GM21360 (cell line): ENCODE results near the gene ANKRD42.
A peak's percentile ranks its signal among the peaks of the same experiment; 100 is the strongest.

Experiments
- ATAC-seq: cut with Tn5 transposase; IDR thresholded peaks from one replicate; pipeline ENCODE4 v1.9.1; 2021; ENCODE audit warnings: mild to moderate bottlenecking, moderate library complexity; ENCODE audit not compliant: unreplicated experiment

The ANKRD42 gene

DNA sequence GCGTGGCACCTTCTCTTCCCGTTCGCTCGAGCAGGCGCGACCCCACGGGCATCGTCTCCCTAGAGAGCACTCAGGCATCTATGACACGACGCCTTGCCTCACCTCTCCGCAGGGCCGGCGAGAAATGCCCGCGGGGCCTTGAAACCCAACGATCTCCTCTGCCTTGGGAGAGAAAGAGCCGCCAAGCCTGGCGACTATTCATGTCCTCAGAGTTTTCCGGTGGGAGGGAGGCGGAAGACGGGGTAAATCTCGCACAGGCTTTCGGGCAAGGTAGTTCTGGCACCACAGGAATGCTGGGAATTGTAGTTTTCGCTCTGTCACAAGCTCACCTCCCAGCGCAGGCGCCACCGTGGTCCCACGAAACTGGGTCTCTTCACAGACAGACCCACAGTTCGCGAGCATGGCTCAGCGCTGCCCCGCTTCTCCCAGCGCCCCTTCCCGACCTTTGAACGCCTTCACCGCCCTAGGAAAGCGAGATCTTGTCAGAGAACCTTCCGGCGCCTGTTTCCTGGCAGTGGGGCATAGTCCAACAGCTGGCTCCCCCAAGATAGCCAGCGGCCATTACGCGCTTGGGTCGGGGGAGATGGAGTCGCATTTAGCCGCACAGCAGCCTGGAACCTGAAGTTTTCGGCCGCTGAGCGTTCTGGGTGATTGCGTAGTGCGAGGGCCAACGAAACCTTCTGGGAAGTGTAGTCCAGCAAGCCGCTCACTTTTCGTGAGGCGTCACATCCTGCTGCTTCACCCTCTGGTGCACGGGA is 92.4 kb downstream of the ANKRD42 start, which contains the start of gene CCDC90B:
TSS of gene CCDC90B (minus strand) at position 597 of the 758 bp plus-strand sequence. CDS start at position 202, 395 bp downstream.
- peak; percentile 87 for ATAC-seq

DNA sequence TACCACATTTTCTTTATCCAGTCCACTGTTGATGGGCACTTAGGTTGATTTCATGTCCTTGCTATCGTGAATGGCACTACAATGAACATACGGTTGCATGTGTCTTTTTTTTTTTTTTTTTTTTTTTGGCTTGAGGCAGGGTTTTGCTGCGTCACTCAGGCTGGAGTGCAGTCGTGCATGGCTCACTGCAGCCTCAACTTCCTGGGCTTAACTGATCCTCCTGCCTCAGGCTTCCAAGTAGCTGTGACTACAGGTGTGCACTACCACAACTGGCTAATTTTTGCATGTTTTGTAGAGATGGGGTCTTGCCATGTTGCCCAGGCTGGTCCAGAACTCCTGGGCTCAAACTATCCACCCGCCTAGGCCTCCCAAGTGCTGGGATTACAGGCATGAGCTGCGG is 94.1 kb downstream of the ANKRD42 start:
- ATAC-seq: no peak

DNA sequence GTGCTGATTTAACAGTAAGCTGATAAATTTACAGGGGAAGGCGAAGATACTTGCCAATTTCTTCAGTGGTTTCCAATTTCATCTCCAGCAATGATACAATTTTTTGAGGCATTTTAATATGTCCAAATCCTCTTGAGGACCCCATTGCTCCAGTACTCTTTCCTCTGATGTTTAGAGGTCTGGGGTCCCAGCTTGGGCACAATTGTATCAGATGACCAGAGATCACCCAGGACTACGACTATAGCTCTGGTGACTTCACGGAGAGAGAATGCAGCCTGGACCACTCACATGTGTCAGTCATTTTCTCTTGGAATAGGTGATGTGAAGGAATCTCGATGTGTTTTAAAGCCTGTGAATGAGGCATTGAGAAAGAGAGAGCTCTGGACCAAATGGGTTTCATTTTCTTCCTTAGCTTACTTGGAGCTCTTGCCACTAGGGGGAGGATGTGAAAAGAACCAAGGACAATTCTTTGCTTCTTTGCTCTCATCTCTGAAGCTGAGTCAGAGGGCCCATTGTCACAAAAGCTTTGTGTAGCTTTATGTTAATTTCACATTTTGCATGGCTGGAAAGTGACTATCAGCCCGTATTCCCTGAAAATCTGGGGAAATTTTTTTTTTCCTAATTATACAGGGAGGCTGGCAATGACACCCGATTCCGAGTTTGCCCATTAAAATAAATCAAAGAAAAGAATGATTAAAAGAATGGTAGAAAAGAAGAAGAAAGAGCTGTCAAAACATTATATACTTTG is 99.4 kb downstream of the ANKRD42 start:
- peak; percentile 71 for ATAC-seq

DNA sequence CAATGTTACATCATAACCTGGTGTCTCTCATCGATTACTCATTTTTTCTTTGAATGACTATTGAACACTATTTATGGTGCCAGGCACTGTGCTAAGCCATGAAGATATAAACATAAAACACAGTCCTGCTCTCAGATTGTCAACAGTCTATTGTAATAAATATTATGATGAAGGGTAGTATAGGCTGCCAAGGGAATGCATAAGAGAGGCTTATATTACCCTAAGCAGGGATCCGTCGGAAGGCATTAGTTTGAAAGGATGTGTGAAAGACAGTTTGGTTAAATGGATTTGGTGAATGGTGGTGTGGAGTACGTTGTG is 99.9 kb downstream of the ANKRD42 start:
- ATAC-seq: no peak

DNA sequence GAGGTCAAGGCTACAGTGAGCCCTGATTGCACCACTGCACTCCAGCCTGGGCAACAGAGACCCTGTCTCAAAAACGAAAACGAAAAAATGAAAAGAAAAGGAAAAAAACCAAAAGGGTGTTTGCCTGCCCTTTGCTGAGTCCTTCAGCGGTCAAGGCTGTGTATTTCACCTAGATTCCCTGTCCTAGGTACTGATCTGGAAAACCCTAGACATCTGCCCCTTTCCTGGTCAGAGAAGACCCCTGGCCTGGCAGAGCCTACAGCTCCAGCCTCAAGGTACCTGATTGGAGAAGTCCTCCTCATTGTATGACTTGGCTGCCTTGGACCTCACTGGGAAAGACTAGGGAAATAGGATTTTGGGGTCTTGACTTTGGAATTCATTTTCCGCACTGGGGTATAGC is 100.7 kb downstream of the ANKRD42 start:
- no peak for ATAC-seq
